ENCODE measurements around the gene CDC37. TPM values are rescaled to one million over a fixed set of nuclear protein-coding genes. Genes with fewer than 3 reads are reported as not detected.

The CDC37 gene
- polyA plus RNA-seq, 1 donor (not counting 4 experiments of a cell fraction or from before 2014, with no cell fraction given) = 376 TPM

GRCh38 chr19:10408511-10409283, 5.4 kb upstream of the CDC37 start:
- Histone ChIP-seq H4K20me1 (ENCODE audit: control insufficient read depth, extremely low read depth, insufficient read depth, low read length) (no peaks in the 10 kb centered on the region), H2AFZ (ENCODE audit: control insufficient read depth, low read length) (no peak overlapping the region), H3K27me3 (ENCODE audit: control insufficient read depth, extremely low read depth, insufficient read depth, low read length) (peaks cover 21% of the 10 kb centered on the region), H3K9me3 (ENCODE audit: control insufficient read depth, low read depth, low read length) (no peaks in the 10 kb centered on the region), H3K4me1 (ENCODE audit: control insufficient read depth, extremely low read depth, insufficient read depth, low read length) (peaks cover 8% of the 10 kb centered on the region), H3K27ac (ENCODE audit: control insufficient read depth, insufficient read depth, low read length) (no peak overlapping the region), H3K79me2 (ENCODE audit: control insufficient read depth, insufficient read depth, low read length) (no peaks in the 10 kb centered on the region), H3K9me1 (ENCODE audit: control insufficient read depth, extremely low read depth, insufficient read depth, low read length) (no peaks in the 10 kb centered on the region), H3K4me3 (ENCODE audit: control insufficient read depth in 2 of 3, extremely low read depth in 1 of 3, insufficient read depth in 2 of 3, low read depth in 1 of 3, low read length in 3 of 3) (no peak overlapping the region), H3K4me2 (ENCODE audit: control insufficient read depth, extremely low read depth, insufficient read depth, low read depth, low read length) (no peak overlapping the region), H3K36me3 (ENCODE audit: control insufficient read depth in 2 of 2, extremely low read depth in 1 of 2, insufficient read depth in 2 of 2, low read length in 2 of 2) (no peaks in the 10 kb centered on the region), H3K9ac (ENCODE audit: control insufficient read depth, extremely low read depth, insufficient read depth, low read length) (no peak overlapping the region)
- dilution Hi-C loops (cut with MboI; ENCODE audit: extremely low pct_ligation_motif_present, low sequenced_read_pairs) = no loop called here
- DNase-seq (ENCODE audit: low read depth, low spot score) (no peak), FAIRE-seq (no peak)
- TF ChIP-seq EZH2 (IDR thresholded peaks at IDR 0.05; ENCODE audit: low read length) (no peak), CTCF (optimal IDR thresholded peaks at IDR 0.05 in 1 of 3, IDR thresholded peaks at IDR 0.05 in 1 of 3, conservative IDR thresholded peaks at IDR 0.05 in 1 of 3; ENCODE audit: extremely low read depth in 1 of 3, insufficient read depth in 2 of 3, low read length in 3 of 3) (no peak)

GRCh38 chr19:10407096-10407495, 3.8 kb upstream of the CDC37 start:
- no peak overlapping the region for H3K9ac ChIP-seq (ENCODE audit: control insufficient read depth, extremely low read depth, insufficient read depth, low read length)
- peaks cover 10% of the 10 kb centered on the region for H3K4me1 ChIP-seq (ENCODE audit: control insufficient read depth, extremely low read depth, insufficient read depth, low read length)
- no peak overlapping the region for H3K27ac ChIP-seq (ENCODE audit: control insufficient read depth, insufficient read depth, low read length)
- FAIRE-seq (no peak), DNase-seq (ENCODE audit: low read depth, low spot score) (no peak)
- peaks cover 12% of the 10 kb centered on the region for H3K79me2 ChIP-seq (ENCODE audit: control insufficient read depth, insufficient read depth, low read length)
- H3K4me3 ChIP-seq (ENCODE audit: control insufficient read depth in 2 of 3, extremely low read depth in 1 of 3, insufficient read depth in 2 of 3, low read depth in 1 of 3, low read length in 3 of 3) = no peak overlapping the region
- H3K9me3 ChIP-seq (ENCODE audit: control insufficient read depth, low read depth, low read length) = no peaks in the 10 kb centered on the region
- no peak for TF ChIP-seq CTCF (optimal IDR thresholded peaks at IDR 0.05 in 1 of 3, IDR thresholded peaks at IDR 0.05 in 1 of 3, conservative IDR thresholded peaks at IDR 0.05 in 1 of 3; ENCODE audit: extremely low read depth in 1 of 3, insufficient read depth in 2 of 3, low read length in 3 of 3)
- no peak overlapping the region for H3K4me2 ChIP-seq (ENCODE audit: control insufficient read depth, extremely low read depth, insufficient read depth, low read depth, low read length)
- H4K20me1 ChIP-seq (ENCODE audit: control insufficient read depth, extremely low read depth, insufficient read depth, low read length) = no peaks in the 10 kb centered on the region
- dilution Hi-C loops (cut with MboI; ENCODE audit: extremely low pct_ligation_motif_present, low sequenced_read_pairs) = no loop called here
- peaks cover 21% of the 10 kb centered on the region for H3K27me3 ChIP-seq (ENCODE audit: control insufficient read depth, extremely low read depth, insufficient read depth, low read length)
- H3K36me3 ChIP-seq (ENCODE audit: control insufficient read depth in 2 of 2, extremely low read depth in 1 of 2, insufficient read depth in 2 of 2, low read length in 2 of 2) = no peaks in the 10 kb centered on the region
- H3K9me1 ChIP-seq (ENCODE audit: control insufficient read depth, extremely low read depth, insufficient read depth, low read length) = no peaks in the 10 kb centered on the region
- no peak overlapping the region for H2AFZ ChIP-seq (ENCODE audit: control insufficient read depth, low read length)
